ENCODE data around the gene KANK4.

DNA sequence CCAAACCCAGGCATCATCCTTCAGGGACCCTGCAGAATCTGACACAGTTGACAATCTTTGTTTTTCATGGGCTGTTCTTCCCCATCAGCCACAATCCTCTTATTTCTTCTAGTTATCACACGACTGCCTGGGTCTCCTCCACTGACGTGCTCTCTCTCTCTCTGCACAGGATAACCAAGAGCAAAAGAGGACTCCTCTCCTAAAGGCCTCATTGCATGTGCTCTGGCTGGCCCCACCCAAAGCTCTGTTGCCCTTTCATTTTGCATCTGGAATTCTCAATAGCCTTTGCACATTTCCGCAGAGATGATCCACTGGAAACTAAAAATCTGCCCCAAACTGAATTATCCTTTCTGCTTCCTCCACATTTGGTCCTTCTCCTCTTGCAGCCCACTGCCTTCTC lies 58.5 kb downstream of the KANK4 start:
- TF ChIP-seq FOXK2 (IDR thresholded peaks at IDR 0.05) (no peak), TARDBP (IDR thresholded peaks at IDR 0.05) (no peak), FOXM1 (IDR thresholded peaks at IDR 0.05; ENCODE audit: borderline replicate concordance) (no peak)

All from HEK293T (cell line).